GDM1 (cell line): ENCODE data around the gene TCEAL3.
"Not testable (repeated sequence)": the region's sequence is repeated elsewhere in the genome, so short reads cannot be mapped to it uniquely, and the experiment has no call there.

ENCODE experiments used
- DNase-seq: peaks from one replicate; lab custom pipeline; 2025; lab: John Stamatoyannopoulos, UW

The TCEAL3 gene

GRCh38 chrX:103626855-103627254, 19.1 kb downstream of the TCEAL3 start:
- DNase-seq, result no peak

- peak; percentile 13 for DNase-seq
These were observed 20.9 kb downstream of the TCEAL3 start, which contains the start of gene TCEAL1 for GRCh38 chrX:103628386-103629317. Gene TCEAL1 (plus strand): TSS chrX:103628975. CDS start chrX:103629917, 942 bp downstream.

GRCh38 chrX:103629318-103630170, 21.8 kb downstream of the TCEAL3 start:
- peak; percentile 41 for DNase-seq

GRCh38 chrX:103630171-103630511, 22.4 kb downstream of the TCEAL3 start:
- no peak for DNase-seq

- no peak for DNase-seq
These were observed 23.4 kb downstream of the TCEAL3 start for GRCh38 chrX:103631145-103631544.

- DNase-seq, result no peak
These were observed 27.7 kb downstream of the TCEAL3 start for GRCh38 chrX:103635436-103635835.

GRCh38 chrX:103637604-103638338, 30.0 kb downstream of the TCEAL3 start:
- no peak for DNase-seq

- DNase-seq, result not testable (repeated sequence)
These were observed 30.9 kb downstream of the TCEAL3 start for GRCh38 chrX:103638479-103639346.

GRCh38 chrX:103640401-103641155, 32.8 kb downstream of the TCEAL3 start:
- DNase-seq, result no peak

GRCh38 chrX:103644125-103644524, 36.4 kb downstream of the TCEAL3 start:
- no peak for DNase-seq

GRCh38 chrX:103647630-103648029, 39.9 kb downstream of the TCEAL3 start:
- DNase-seq, result no peak

- DNase-seq, result no peak
These were observed 43.5 kb downstream of the TCEAL3 start for GRCh38 chrX:103651151-103651773.

- DNase-seq, result not testable (repeated sequence)
These were observed 47.7 kb downstream of the TCEAL3 start for GRCh38 chrX:103655230-103656000.

GRCh38 chrX:103656617-103657016, 48.9 kb downstream of the TCEAL3 start:
- DNase-seq, result no peak

GRCh38 chrX:103657066-103657465, 49.3 kb downstream of the TCEAL3 start:
- not testable (repeated sequence) for DNase-seq

GRCh38 chrX:103658681-103659433, 51.1 kb downstream of the TCEAL3 start:
- DNase-seq, result no peak

GRCh38 chrX:103659460-103659859, 51.7 kb downstream of the TCEAL3 start:
- DNase-seq, result not testable (repeated sequence)
